H1 (cell line): ENCODE measurements around the gene USF1. TPM values are rescaled to one million over a fixed set of nuclear protein-coding genes. Genes with fewer than 3 reads are reported as not detected.

Experiments
- CTCF ChIA-PET: fragments of 300-600 bp; sonication (Branson Sonifier 250); formaldehyde crosslinking; loops from one replicate; lab custom pipeline; 2021; ENCODE audit not compliant: partially characterized antibody; lab: Charles Lee
- POLR2A ChIA-PET: fragments of 300-600 bp; sonication (Branson Sonifier 250); formaldehyde crosslinking; loops from one replicate; lab custom pipeline; 2021; ENCODE audit warnings: inconsistent platforms; ENCODE audit not compliant: partially characterized antibody; lab: Charles Lee
- DNase-seq, 2 experiments: peaks; one replicate each; pipeline versions ENCODE4 v3.0.0 to v3.0.0-alpha.2; 2010 to 2022; ENCODE audit warnings: low spot score in 2 of 2, low read depth in 1 of 2, mixed read lengths in 1 of 2
- FAIRE-seq: peaks from 2 replicates; lab custom pipeline; 2011; peaks lifted over from hg19 to GRCh38; lab: Jason Lieb, UNC
- H2AFZ ChIP-seq: 2 replicates; pipeline ENCODE4 v1.8.1; 2012; ENCODE audit warnings: low read length, inconsistent platforms
- H2AK5ac ChIP-seq: 2 replicates; pipeline ENCODE4 v1.6.1; 2013; ENCODE audit warnings: low read depth, low read length
- H2BK120ac ChIP-seq: replicated peaks from 2 replicates; pipeline ENCODE3; 2013; ENCODE audit warnings: low read depth, low read length, inconsistent platforms
- H2BK12ac ChIP-seq: 2 replicates; pipeline ENCODE4 v1.6.1; 2013; ENCODE audit warnings: low read depth, low read length
- H2BK15ac ChIP-seq: 2 replicates; pipeline ENCODE4 v1.6.1; 2013; ENCODE audit warnings: low read length
- H2BK20ac ChIP-seq: 2 replicates; pipeline ENCODE4 v1.6.1; 2013; ENCODE audit warnings: low read length
- H2BK5ac ChIP-seq: 2 replicates; pipeline ENCODE4 v1.6.1; 2013; ENCODE audit warnings: low read depth, low read length
- H3K14ac ChIP-seq: 2 replicates; pipeline ENCODE4 v1.6.1; 2013; ENCODE audit warnings: inconsistent platforms; ENCODE audit not compliant: insufficient read length
- H3K18ac ChIP-seq: 2 replicates; pipeline ENCODE4 v1.6.1; 2013; ENCODE audit warnings: low read length; ENCODE audit errors: extremely low read depth
- H3K23ac ChIP-seq: 2 replicates; pipeline ENCODE4 v1.6.1; 2013; ENCODE audit warnings: inconsistent platforms; ENCODE audit not compliant: insufficient read length
- H3K23me2 ChIP-seq: 2 replicates; pipeline ENCODE4 v1.6.1; 2013; ENCODE audit warnings: low read depth, low read length
- H3K27ac ChIP-seq: 2 replicates; pipeline ENCODE4 v1.6.1; 2011; ENCODE audit warnings: low read depth, low read length, inconsistent platforms
- H3K27me3 ChIP-seq, 4 experiments: replicated peaks in 1 of 4; 1 replicate in 1 of 4; 2 replicates in 3 of 4; pipeline versions ENCODE4 v1.6.1 to v1.8.1; 2011 to 2013; ENCODE audit warnings: low read length in 3 of 4, mild to moderate bottlenecking in 3 of 4, inconsistent platforms in 2 of 4, mixed read lengths in 2 of 4, moderate library complexity in 1 of 4; ENCODE audit not compliant: control insufficient read depth in 3 of 4, insufficient read depth in 3 of 4; ENCODE audit errors: extremely low read depth in 1 of 4
- H3K36me3 ChIP-seq, 4 experiments: 2 replicates each; pipeline versions ENCODE4 v1.6.1 to v1.8.1; 2011 to 2013; ENCODE audit warnings: mild to moderate bottlenecking in 4 of 4, low read length in 3 of 4, moderate library complexity in 2 of 4, control low read depth in 1 of 4, inconsistent platforms in 1 of 4; ENCODE audit not compliant: insufficient read depth in 4 of 4, control insufficient read depth in 2 of 4
- H3K4ac ChIP-seq: replicated peaks from 2 replicates; pipeline ENCODE3; 2013; ENCODE audit warnings: low read length, low read depth, mixed read lengths, inconsistent platforms; ENCODE audit not compliant: insufficient read length
- H3K4me1 ChIP-seq, 4 experiments: replicated peaks in 1 of 4; 1 replicate in 1 of 4; 2 replicates in 3 of 4; pipeline versions ENCODE4 v1.6.1 to v1.8.1; 2011 to 2013; ENCODE audit warnings: low read length in 3 of 4, inconsistent platforms in 2 of 4, mixed read lengths in 1 of 4; ENCODE audit not compliant: insufficient read depth in 4 of 4, control insufficient read depth in 3 of 4
- H3K4me2 ChIP-seq, 2 experiments: 2 replicates each; pipeline versions ENCODE4 v1.6.1 to v1.8.1; 2011 to 2013; ENCODE audit warnings: low read depth in 2 of 2, low read length in 2 of 2, control low read depth in 1 of 2, inconsistent platforms in 1 of 2, mild to moderate bottlenecking in 1 of 2; ENCODE audit not compliant: insufficient read depth in 1 of 2
- H3K4me3 ChIP-seq, 4 experiments: fragments of 200-600, 300-600 bp in 1 of 4; sonication (generic), shearing (Covaris generic), sonication (Bioruptor Twin) in 1 of 4; 2 replicates each; pipeline versions ENCODE4 v1.5.1 to v1.8.1; 2011 to 2016; ENCODE audit warnings: low read length in 4 of 4, low read depth in 3 of 4, control low read depth in 2 of 4, inconsistent platforms in 2 of 4, mild to moderate bottlenecking in 2 of 4, mixed read lengths in 1 of 4, moderate library complexity in 1 of 4; ENCODE audit not compliant: insufficient read depth in 2 of 4; ENCODE audit errors: extremely low read depth in 1 of 4
- H3K56ac ChIP-seq: replicated peaks from 2 replicates; pipeline ENCODE3; 2013; ENCODE audit warnings: low read depth, mild to moderate bottlenecking, mixed read lengths, low read length, inconsistent platforms; ENCODE audit not compliant: insufficient read length
- H3K79me1 ChIP-seq: 2 replicates; pipeline ENCODE4 v1.6.1; 2013; ENCODE audit warnings: low read depth, low read length, control low read depth
- H3K79me2 ChIP-seq, 2 experiments: 2 replicates each; pipeline versions ENCODE4 v1.6.1 to v1.8.1; 2012 to 2013; ENCODE audit warnings: low read length in 2 of 2, mild to moderate bottlenecking in 2 of 2, inconsistent platforms in 1 of 2; ENCODE audit not compliant: insufficient read depth in 2 of 2, control insufficient read depth in 1 of 2
- H3K9ac ChIP-seq, 4 experiments: replicated peaks in 1 of 4; 1 replicate in 1 of 4; 2 replicates in 3 of 4; pipeline versions ENCODE4 v1.6.1 to v1.8.1; 2011 to 2013; ENCODE audit warnings: low read depth in 3 of 4, low read length in 3 of 4, control low read depth in 2 of 4, mild to moderate bottlenecking in 2 of 4, moderate library complexity in 2 of 4, inconsistent platforms in 1 of 4; ENCODE audit errors: extremely low read depth in 1 of 4
- H3K9me3 ChIP-seq, 2 experiments: 2 replicates each; pipeline versions ENCODE4 v1.6.1 to v1.8.1; 2012 to 2013; ENCODE audit warnings: mild to moderate bottlenecking in 2 of 2, moderate library complexity in 2 of 2, control low read depth in 1 of 2, inconsistent platforms in 1 of 2, low read depth in 1 of 2, low read length in 1 of 2, mixed read lengths in 1 of 2; ENCODE audit not compliant: insufficient read depth in 2 of 2
- H4K20me1 ChIP-seq, 2 experiments: replicated peaks in 1 of 2; 2 replicates each; pipeline versions ENCODE3 to v1.8.1; 2011 to 2013; ENCODE audit warnings: inconsistent platforms in 2 of 2, low read length in 2 of 2, mild to moderate bottlenecking in 1 of 2; ENCODE audit not compliant: insufficient read depth in 2 of 2, control insufficient read depth in 1 of 2
- H4K5ac ChIP-seq: 2 replicates; pipeline ENCODE4 v1.6.1; 2013; ENCODE audit warnings: low read length, low read depth, mixed read lengths, inconsistent platforms; ENCODE audit not compliant: insufficient read length
- H4K8ac ChIP-seq: 2 replicates; pipeline ENCODE4 v1.8.0; 2013; ENCODE audit warnings: mild to moderate bottlenecking, moderate library complexity, low read length, inconsistent platforms; ENCODE audit not compliant: insufficient read depth; ENCODE audit errors: extremely low read depth
- H4K91ac ChIP-seq: replicated peaks from 2 replicates; pipeline ENCODE3; 2013; ENCODE audit warnings: low read length, mixed read lengths, inconsistent platforms; ENCODE audit not compliant: insufficient read length
- BACH1 ChIP-seq: IDR thresholded peaks from 2 replicates; pipeline ENCODE4 v1.6.1; 2012; ENCODE audit warnings: low read length, improper control_type of control experiment
- CEBPB ChIP-seq: IDR thresholded peaks from 2 replicates; pipeline ENCODE4 v1.6.1; 2012; ENCODE audit warnings: low read depth, low read length
- HDAC6 ChIP-seq: IDR thresholded peaks from one replicate; pipeline ENCODE4 v1.7.1; 2012; ENCODE audit warnings: low read depth, mild to moderate bottlenecking, inconsistent platforms, low read length, moderate library complexity
- MAFK ChIP-seq: IDR thresholded peaks from 2 replicates; pipeline ENCODE4 v1.6.1; 2012; ENCODE audit warnings: low read depth, mild to moderate bottlenecking, improper control_type of control experiment, low read length
- RXRA ChIP-seq: IDR thresholded peaks from 2 replicates; pipeline ENCODE4 v1.6.1; 2011; ENCODE audit warnings: low read depth, mild to moderate bottlenecking, low read length, moderate library complexity; ENCODE audit not compliant: insufficient read depth
- SIN3A ChIP-seq, 2 experiments: IDR thresholded peaks in 1 of 2; conservative IDR thresholded peaks in 1 of 2; 2 replicates each; pipeline ENCODE4 v1.6.1; 2011 to 2012; ENCODE audit warnings: low read length in 2 of 2, improper control_type of control experiment in 1 of 2, low read depth in 1 of 2, mild to moderate bottlenecking in 1 of 2
- SIRT6 ChIP-seq: IDR thresholded peaks from one replicate; pipeline ENCODE4 v1.7.1; 2012; ENCODE audit warnings: low read length, inconsistent platforms
- SIX5 ChIP-seq: IDR thresholded peaks from 2 replicates; pipeline ENCODE4 v1.6.1; 2011; ENCODE audit warnings: mild to moderate bottlenecking, low read depth, low read length
- SP4 ChIP-seq: IDR thresholded peaks from 2 replicates; pipeline ENCODE4 v1.6.1; 2012; ENCODE audit warnings: low read length, inconsistent platforms
- TCF12 ChIP-seq: IDR thresholded peaks from 2 replicates; pipeline ENCODE4 v1.6.1; 2011; ENCODE audit warnings: low read depth, mild to moderate bottlenecking, low read length
- USF2 ChIP-seq: IDR thresholded peaks from 2 replicates; pipeline ENCODE4 v1.6.1; 2011; ENCODE audit warnings: low read length, improper control_type of control experiment
- ZNF274 ChIP-seq: IDR thresholded peaks from 2 replicates; pipeline ENCODE4 v1.7.0; 2012; ENCODE audit warnings: low read length, borderline replicate concordance; ENCODE audit errors: extremely low read depth
- WGBS, 2 experiments: shearing (Covaris generic) in 1 of 2; methylation state at CpG; one replicate each; pipeline versions ENCODE4 v1.1.6 to v1.1.7; 2013 to 2015; ENCODE audit warnings: low lambda C conversion rate in 2 of 2, mixed read lengths in 2 of 2, inconsistent platforms in 1 of 2, low coverage in 1 of 2, missing lambda C conversion rate in 1 of 2; ENCODE audit not compliant: insufficient replicate concordance in 2 of 2, insufficient coverage in 1 of 2, insufficient read length in 1 of 2; ENCODE audit errors: extremely low coverage in 1 of 2, missing lambda C conversion rate in 1 of 2; 5-methylcytosine and 5-hydroxymethylcytosine counted together
- polyA plus RNA-seq, 7 experiments: library from polyadenylated mRNA; depleted of rRNA in 3 of 7; stranded (reverse) in 5 of 7; unstranded in 2 of 7; fragments of >200 nt in 5 of 7; fragments of 200-250 nt in 2 of 7; gene quantifications; 1 replicate in 5 of 7; 2 replicates in 1 of 7; 4 replicates in 1 of 7; pipeline versions ENCODE4 v1.2.1 to v1.2.3, GENCODE V29; 2011 to 2013; ENCODE audit warnings: missing spikeins in 2 of 7, mixed read lengths in 2 of 7
- total RNA-seq: library from RNA; stranded (reverse); fragmentation: NEBNext Ultra II Directional; extraction: Animal tissue kit (Norgen Biotek cat#: 25700); gene quantifications from 2 replicates; pipeline ENCODE4 v1.2.1, GENCODE V29; 2021

USF1 gene
- total and polyA plus RNA-seq, 2 of the 8 experiments (the other 6 are each of a cell fraction or from before 2014, with no cell fraction given): 45.7 to 68.9 TPM

GRCh38 chr1:161084597-161084988 lies 38.8 kb upstream of the USF1 start:
- H2AFZ ChIP-seq: no peak overlapping the region
- H3K14ac ChIP-seq: no peak overlapping the region
- no peak overlapping the region for H3K27ac ChIP-seq
- no peak for DNase-seq
- H3K79me1 ChIP-seq: no peaks in the 10 kb centered on the region
- no peak overlapping the region for H2BK120ac ChIP-seq
- H4K5ac ChIP-seq: no peak overlapping the region
- H3K23ac ChIP-seq: no peak overlapping the region
- no peak overlapping the region for H2BK20ac ChIP-seq
- H4K8ac ChIP-seq: no peak overlapping the region
- no peak overlapping the region for H3K4me2 ChIP-seq
- H3K27me3 ChIP-seq: no peaks in the 10 kb centered on the region
- H3K4me1 ChIP-seq: peaks cover 0 to 11% (median 0%) of the 10 kb centered on the region in 4 experiments; a peak in 4 of 7 replicates
- H3K18ac ChIP-seq: no peak overlapping the region
- no peak overlapping the region for H3K4me3 ChIP-seq
- POLR2A ChIA-PET: interaction anchor here (1.4 to 1.9 kb wide), 3 partner anchors 10 to 15 kb away, joined by 4 to 7 read pairs (median 5); partner anchors contain the start of genes ARHGAP30 and KLHDC9
- no peak overlapping the region for H3K4ac ChIP-seq
- H4K91ac ChIP-seq: no peak overlapping the region
- H4K20me1 ChIP-seq: no peaks in the 10 kb centered on the region
- H3K36me3 ChIP-seq: no peaks in the 10 kb centered on the region
- H2AK5ac ChIP-seq: no peak overlapping the region
- H3K9ac ChIP-seq: no peak overlapping the region
- H2BK15ac ChIP-seq: no peak overlapping the region
- H2BK5ac ChIP-seq: no peak overlapping the region
- H2BK12ac ChIP-seq: no peak overlapping the region
- H3K79me2 ChIP-seq: no peaks in the 10 kb centered on the region
- H3K56ac ChIP-seq: no peak overlapping the region
- CTCF ChIA-PET: interaction anchor here (1.1 to 11.9 kb wide), 4 partner anchors 12 to 43 kb away, joined by 3 to 156 read pairs (median 50); partner anchors contain the start of genes ARHGAP30 and KLHDC9
- FAIRE-seq: no peak
- peaks cover 2% of the 10 kb centered on the region; the same call in 1 of the 2 replicates for H3K23me2 ChIP-seq
- no peaks in the 10 kb centered on the region for H3K9me3 ChIP-seq
- WGBS, 2 experiments: 67% methylated on average over 1 of the region's 1 CpG; no CpG with 5 or more reads in 1 of the 2 experiments
- TF ChIP-seq TCF12 (no peak), CEBPB (no peak), MAFK (no peak), RXRA (no peak), BACH1 (no peak), SIRT6 (no peak), ZNF274 (no peak), HDAC6 (no peak), SIX5 (no peak), SIN3A (conservative IDR thresholded peaks at IDR 0.05 in 1 of 2, IDR thresholded peaks at IDR 0.05 in 1 of 2; ENCODE audit: low read depth in 1 of 2, low read length in 2 of 2) (no peak), SP4 (no peak), USF2 (no peak)
